Measurements from ENCODE around the gene UNC80. TPM values are rescaled to one million over a fixed set of nuclear protein-coding genes. Genes with fewer than 3 reads are reported as not detected.

The UNC80 gene
- total and polyA plus RNA-seq, 2 donors (not counting 1 experiment from before 2014, with no cell fraction given), result not detected

- H3K9me3 Mint-ChIP-seq (ENCODE audit: insufficient read depth), result peaks cover 2% of the 10 kb centered on the region
- Histone ChIP-seq H3K9ac (ENCODE audit: low read length) (no peak overlapping the region), H3K4me1 (ENCODE audit: control insufficient read depth in 2 of 2, insufficient read depth in 2 of 2, low read length in 2 of 2) (no peaks in the 10 kb centered on the region), H3K4me3 (ENCODE audit: control extremely low read depth in 1 of 5, extremely low read depth in 1 of 5, insufficient read depth in 1 of 5, low read depth in 2 of 5, low read length in 4 of 5) (no peak overlapping the region), H4K20me1 (ENCODE audit: control insufficient read depth, insufficient read depth, low read length, poor library complexity, severe bottlenecking) (no peaks in the 10 kb centered on the region), H3K9me3 (ENCODE audit: control extremely low read depth in 1 of 3, control insufficient read depth in 2 of 3, insufficient read depth in 1 of 3, low read length in 2 of 3) (peaks cover 0 to 2% (median 1%) of the 10 kb centered on the region in 3 donors), H3K27ac (ENCODE audit: low read length in 2 of 2) (no peak overlapping the region), H3K36me3 (replicated peaks in 1 of 2; ENCODE audit: control extremely low read depth in 1 of 2, control insufficient read depth in 1 of 2, extremely low read depth in 1 of 2, insufficient read depth in 2 of 2, low read length in 1 of 2) (no peaks in the 10 kb centered on the region), H2AFZ (ENCODE audit: insufficient read depth, low read depth, low read length, poor library complexity, severe bottlenecking) (no peak overlapping the region), H3K27me3 (replicated peaks in 1 of 4; ENCODE audit: control extremely low read depth in 1 of 4, control insufficient read depth in 3 of 4, insufficient read depth in 4 of 4, low read length in 3 of 4) (no peaks in the 10 kb centered on the region), H3K4me2 (replicated peaks; ENCODE audit: low read depth, low read length, poor library complexity, severe bottlenecking) (no peak overlapping the region), H3K79me2 (ENCODE audit: control insufficient read depth, insufficient read depth, low read length) (no peaks in the 10 kb centered on the region)
- ATAC-seq (ENCODE audit: low read depth) (no peak), DNase-seq (no peak)
- intact Hi-C loops (cut with micrococcal nuclease), result no loop called here
- no peaks in the 10 kb centered on the region for H3K4me1 Mint-ChIP-seq
- H3K27ac Mint-ChIP-seq, result no peak overlapping the region
- ChIA-PET POLR2A (interaction anchor here (0.7 kb wide), 1 partner anchor 33 kb away, joined by 7 read pairs; no protein-coding TSS in a partner anchor), CTCF (no interaction called here)
- H3K4me3 Mint-ChIP-seq, result no peak overlapping the region
- no peaks in the 10 kb centered on the region for H3K27me3 Mint-ChIP-seq
- TF ChIP-seq EZH2 (IDR thresholded peaks at IDR 0.05; ENCODE audit: borderline replicate concordance, insufficient read depth, low read depth, low read length, poor library complexity, severe bottlenecking) (no peak), CTCF (IDR thresholded peaks at IDR 0.05) (no peak)
Measured at GRCh38 chr2:209907746-209908145, 136.1 kb downstream of the UNC80 start.

- TF ChIP-seq EZH2 (IDR thresholded peaks at IDR 0.05; ENCODE audit: borderline replicate concordance, insufficient read depth, low read depth, low read length, poor library complexity, severe bottlenecking) (no peak), CTCF (IDR thresholded peaks at IDR 0.05) (no peak)
- Mint-ChIP-seq H3K27me3 (no peaks in the 10 kb centered on the region), H3K4me3 (no peak overlapping the region), H3K27ac (no peak overlapping the region), H3K9me3 (ENCODE audit: insufficient read depth) (peaks cover 2% of the 10 kb centered on the region), H3K4me1 (no peaks in the 10 kb centered on the region)
- H3K79me2 ChIP-seq (ENCODE audit: control insufficient read depth, insufficient read depth, low read length), result no peaks in the 10 kb centered on the region
- no peaks in the 10 kb centered on the region for H3K4me1 ChIP-seq (ENCODE audit: control insufficient read depth in 2 of 2, insufficient read depth in 2 of 2, low read length in 2 of 2)
- H3K9me3 ChIP-seq (ENCODE audit: control extremely low read depth in 1 of 3, control insufficient read depth in 2 of 3, insufficient read depth in 1 of 3, low read length in 2 of 3), result peaks cover 0 to 2% (median 1%) of the 10 kb centered on the region in 3 donors
- intact Hi-C loops (cut with micrococcal nuclease), result no loop called here
- no peak overlapping the region for H3K4me2 ChIP-seq (replicated peaks; ENCODE audit: low read depth, low read length, poor library complexity, severe bottlenecking)
- ChIA-PET POLR2A (no interaction called here), CTCF (no interaction called here)
- H4K20me1 ChIP-seq (ENCODE audit: control insufficient read depth, insufficient read depth, low read length, poor library complexity, severe bottlenecking), result no peaks in the 10 kb centered on the region
- no peaks in the 10 kb centered on the region for H3K27me3 ChIP-seq (replicated peaks in 1 of 4; ENCODE audit: control extremely low read depth in 1 of 4, control insufficient read depth in 3 of 4, insufficient read depth in 4 of 4, low read length in 3 of 4)
- no peak overlapping the region for H2AFZ ChIP-seq (ENCODE audit: insufficient read depth, low read depth, low read length, poor library complexity, severe bottlenecking)
- no peaks in the 10 kb centered on the region for H3K36me3 ChIP-seq (replicated peaks in 1 of 2; ENCODE audit: control extremely low read depth in 1 of 2, control insufficient read depth in 1 of 2, extremely low read depth in 1 of 2, insufficient read depth in 2 of 2, low read length in 1 of 2)
- 100% methylated on average over 1 of the region's 1 CpG for WGBS (ENCODE audit: insufficient coverage)
- DNase-seq, result no peak
- H3K27ac ChIP-seq (ENCODE audit: low read length in 2 of 2), result no peak overlapping the region
- ATAC-seq (ENCODE audit: low read depth), result no peak
- no peak overlapping the region for H3K4me3 ChIP-seq (ENCODE audit: control extremely low read depth in 1 of 5, extremely low read depth in 1 of 5, insufficient read depth in 1 of 5, low read depth in 2 of 5, low read length in 4 of 5)
- H3K9ac ChIP-seq (ENCODE audit: low read length), result no peak overlapping the region
Measured at GRCh38 chr2:209908511-209908910, 136.9 kb downstream of the UNC80 start.

Measured in B cell (primary cell).